SK-N-MC (cell line): ENCODE results near the gene KCNK1.

Source experiments
- DNase-seq: peaks from one replicate; pipeline ENCODE4 v3.0.0-alpha.2; 2011; ENCODE audit warnings: low read depth, low spot score
- H3K27ac ChIP-seq: fragments of 200-600 bp; sonication (generic); 2 replicates; pipeline ENCODE4 v1.5.1; 2016; ENCODE audit warnings: mixed run types
- H3K36me3 ChIP-seq: fragments of 200-600 bp; sonication (generic); 2 replicates; pipeline ENCODE4 v1.6.1; 2017; ENCODE audit warnings: antibody characterized with exemption, low read length, mixed read lengths; ENCODE audit not compliant: insufficient read depth
- H3K4me3 ChIP-seq: fragments of 200-600 bp; sonication (generic); 2 replicates; pipeline ENCODE4 v1.5.1; 2016
- H3K9ac ChIP-seq: fragments of 200-600 bp; sonication (generic); 2 replicates; pipeline ENCODE4 v1.8.0; 2017; ENCODE audit warnings: mixed run types, mixed read lengths; ENCODE audit not compliant: insufficient read length
- H3K9me3 ChIP-seq: fragments of 200-600 bp; sonication (generic); 2 replicates; pipeline ENCODE4 v1.6.1; 2017; ENCODE audit warnings: low read depth, mild to moderate bottlenecking, antibody characterized with exemption, low read length, moderate library complexity, mixed read lengths
- EZH2 ChIP-seq: fragments of 200-600 bp; sonication (generic); IDR thresholded peaks from one replicate; pipeline ENCODE4 v1.6.1; 2017; ENCODE audit warnings: antibody characterized with exemption
- FOXP2 ChIP-seq: optimal IDR thresholded peaks from 2 replicates; pipeline ENCODE3; 2011; ENCODE audit warnings: mild to moderate bottlenecking, moderate library complexity; ENCODE audit not compliant: insufficient read depth; ENCODE audit errors: extremely low read length, control extremely low read depth
- POLR2AphosphoS5 ChIP-seq: IDR thresholded peaks from 2 replicates; pipeline ENCODE4 v1.6.1; 2012; ENCODE audit warnings: mild to moderate bottlenecking, low read depth, low read length, borderline replicate concordance

The KCNK1 gene

GRCh38 chr1:233584931-233585330 lies 29.0 kb upstream of the KCNK1 start:
- H3K9me3 ChIP-seq = no peaks in the 10 kb centered on the region
- no peak for DNase-seq
- H3K36me3 ChIP-seq = no peaks in the 10 kb centered on the region
- H3K9ac ChIP-seq = no peak overlapping the region
- H3K4me3 ChIP-seq = no peak overlapping the region
- TF ChIP-seq FOXP2 (no peak), EZH2 (no peak), POLR2AphosphoS5 (no peak)
- no peak overlapping the region for H3K27ac ChIP-seq

DNA sequence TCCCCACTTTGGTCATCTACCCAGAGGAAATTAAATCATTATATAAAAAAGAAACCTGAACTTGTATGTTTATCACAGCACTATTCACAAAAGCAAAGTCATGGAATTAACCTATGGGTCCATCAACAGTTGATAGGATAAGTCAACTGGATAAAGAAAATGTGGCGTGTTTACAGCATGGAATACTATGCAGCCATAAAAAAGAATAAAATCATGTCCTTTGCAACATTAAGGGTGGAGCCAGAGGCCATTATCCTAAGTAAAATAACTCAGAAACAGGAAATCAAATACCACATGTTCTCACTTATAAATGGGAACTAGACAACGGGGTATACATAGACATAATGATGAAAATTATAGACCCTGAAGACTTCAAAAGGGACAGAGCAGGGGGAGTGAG lies 27.6 kb upstream of the KCNK1 start:
- H3K36me3 ChIP-seq = no peaks in the 10 kb centered on the region
- H3K9ac ChIP-seq = no peak overlapping the region
- DNase-seq = no peak
- no peak for TF ChIP-seq POLR2AphosphoS5
- TF ChIP-seq EZH2 = no peak
- no peak for TF ChIP-seq FOXP2
- no peak overlapping the region for H3K27ac ChIP-seq
- H3K9me3 ChIP-seq = no peaks in the 10 kb centered on the region
- H3K4me3 ChIP-seq = no peak overlapping the region

- Histone ChIP-seq H3K9ac (no peak overlapping the region), H3K36me3 (no peaks in the 10 kb centered on the region), H3K27ac (no peak overlapping the region), H3K4me3 (no peak overlapping the region), H3K9me3 (no peaks in the 10 kb centered on the region)
- TF ChIP-seq FOXP2 (no peak), POLR2AphosphoS5 (no peak), EZH2 (no peak)
- no peak for DNase-seq
Observed at GRCh38 chr1:233587196-233587595, 26.7 kb upstream of the KCNK1 start.

DNA sequence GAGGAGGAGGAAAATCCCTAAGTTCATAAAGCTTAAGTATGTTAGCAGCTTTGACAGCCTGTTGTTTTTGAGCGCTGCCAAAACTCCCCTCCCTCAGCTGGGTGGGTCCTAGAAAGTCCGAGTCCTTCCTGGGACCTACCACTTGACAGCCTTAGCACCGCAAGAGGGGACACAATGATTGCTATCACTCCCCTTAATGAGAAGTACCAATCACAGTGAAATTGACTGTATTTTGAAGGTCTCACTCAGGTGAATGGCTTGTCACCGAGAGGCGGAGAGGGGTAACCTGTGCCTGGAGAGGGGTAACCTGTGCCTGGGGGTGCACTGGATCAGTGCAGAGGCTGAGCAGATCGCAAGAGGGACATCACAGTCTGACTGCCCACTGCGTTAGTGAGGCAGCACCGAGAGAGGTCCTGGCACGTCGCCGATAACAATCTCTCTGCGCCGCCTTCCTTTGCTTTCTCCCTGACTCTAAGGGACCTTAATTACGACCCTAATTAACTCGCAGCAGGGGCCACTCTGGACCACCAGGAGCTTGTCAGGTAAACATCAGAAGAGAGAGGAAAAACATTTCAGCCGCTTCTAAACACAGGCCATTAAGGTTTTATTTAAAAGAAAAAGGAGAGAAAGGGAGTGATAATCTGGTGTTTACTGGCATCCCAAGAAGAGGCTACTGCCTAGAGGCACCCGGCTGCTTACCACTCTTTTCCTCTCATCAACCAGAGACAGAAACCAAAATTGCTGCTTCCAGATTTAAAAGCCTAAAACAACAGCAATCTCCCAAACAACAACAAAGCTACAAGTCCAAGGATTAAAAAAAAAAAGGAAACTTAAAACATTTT lies 25.7 kb upstream of the KCNK1 start:
- Histone ChIP-seq H3K36me3 (no peaks in the 10 kb centered on the region), H3K27ac (no peak overlapping the region), H3K9ac (no peak overlapping the region), H3K9me3 (no peaks in the 10 kb centered on the region), H3K4me3 (no peak overlapping the region)
- no peak for TF ChIP-seq POLR2AphosphoS5
- TF ChIP-seq FOXP2 = no peak
- no peak for DNase-seq

- TF ChIP-seq EZH2 (no peak), FOXP2 (no peak), POLR2AphosphoS5 (no peak)
- H3K9me3 ChIP-seq = no peaks in the 10 kb centered on the region
- H3K9ac ChIP-seq = no peak overlapping the region
- no peak for DNase-seq
- H3K27ac ChIP-seq = no peak overlapping the region
- no peak overlapping the region for H3K4me3 ChIP-seq
- no peaks in the 10 kb centered on the region for H3K36me3 ChIP-seq
Observed at GRCh38 chr1:233597489-233597901, 16.4 kb upstream of the KCNK1 start.

DNA sequence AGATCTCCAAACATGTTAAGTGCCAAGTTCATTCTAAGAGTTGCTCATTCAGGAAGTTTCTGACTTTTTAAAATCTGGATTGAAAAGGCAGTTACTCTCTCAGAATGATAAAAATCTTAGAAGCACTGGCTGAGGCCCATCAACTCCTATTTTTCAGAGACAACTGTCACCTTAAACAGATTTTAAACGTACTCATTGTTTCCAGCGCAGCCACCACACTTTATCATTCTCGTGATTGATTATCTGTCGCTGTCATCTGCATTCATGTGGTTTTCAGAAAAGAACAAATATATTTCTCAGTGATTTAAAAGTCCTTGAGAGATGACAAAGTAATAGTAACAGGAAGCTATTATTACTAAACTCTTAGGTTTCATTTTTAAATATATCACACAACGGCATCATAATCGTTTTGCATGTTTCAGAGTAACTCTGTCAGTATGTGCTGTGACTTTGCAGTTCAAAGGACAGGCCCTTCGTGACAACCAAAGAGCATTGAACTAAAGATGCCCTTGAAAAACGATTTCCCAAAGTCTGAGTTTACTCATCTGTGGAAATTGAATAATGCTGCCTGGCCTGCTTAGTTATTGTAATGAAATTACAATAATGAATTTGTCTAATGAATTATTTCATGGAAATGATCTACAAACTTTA lies 14.9 kb upstream of the KCNK1 start:
- no peaks in the 10 kb centered on the region for H3K36me3 ChIP-seq
- no peak overlapping the region for H3K9ac ChIP-seq
- H3K9me3 ChIP-seq = no peaks in the 10 kb centered on the region
- H3K4me3 ChIP-seq = no peak overlapping the region
- no peak for DNase-seq
- no peak overlapping the region for H3K27ac ChIP-seq
- TF ChIP-seq EZH2 = no peak
- TF ChIP-seq POLR2AphosphoS5 = no peak
- no peak for TF ChIP-seq FOXP2

- Histone ChIP-seq H3K36me3 (no peaks in the 10 kb centered on the region), H3K9me3 (no peaks in the 10 kb centered on the region), H3K4me3 (no peak overlapping the region), H3K9ac (no peak overlapping the region), H3K27ac (no peak overlapping the region)
- DNase-seq = no peak
- TF ChIP-seq FOXP2 (no peak), EZH2 (no peak)
Observed at GRCh38 chr1:233599542-233600073, 14.3 kb upstream of the KCNK1 start.

- H3K4me3 ChIP-seq = no peak overlapping the region
- H3K27ac ChIP-seq = no peak overlapping the region
- no peaks in the 10 kb centered on the region for H3K9me3 ChIP-seq
- H3K36me3 ChIP-seq = no peaks in the 10 kb centered on the region
- H3K9ac ChIP-seq = no peak overlapping the region
- no peak for TF ChIP-seq FOXP2
- TF ChIP-seq POLR2AphosphoS5 = no peak
- no peak for TF ChIP-seq EZH2
- no peak for DNase-seq
Observed at GRCh38 chr1:233600488-233600887, 13.4 kb upstream of the KCNK1 start.
